HCT116 (cell line): Measurements from ENCODE around the gene SRGAP1. TPM values are rescaled to one million over a fixed set of nuclear protein-coding genes. Genes with fewer than 3 reads are reported as not detected.

ENCODE experiments used
- ATAC-seq: fragments of 200-7000 bp; cut with Tn5 transposase; 2 replicates; pipeline ENCODE4 v1.9.1; 2020; ENCODE audit warnings: mild to moderate bottlenecking, moderate library complexity
- BruUV-seq: library from RNA; stranded (reverse); fragments of 400-500 nt; replicated peaks from 2 replicates; lab custom pipeline; 2021; lab: Mats Ljungman, UMichigan
- CTCF ChIA-PET: fragments of 300-600 bp; sonication (Branson Sonifier 250); formaldehyde crosslinking; loops from one replicate; lab custom pipeline; 2021; ENCODE audit warnings: antibody characterized with exemption; lab: Charles Lee
- POLR2A ChIA-PET: fragments of 300-600, 350-600 bp; sonication (Branson Sonifier 250); formaldehyde crosslinking; loops from one replicate; lab custom pipeline; 2021; ENCODE audit warnings: antibody characterized with exemption; lab: Charles Lee
- RAD21 ChIA-PET, 2 experiments: fragments of 300-600 bp; sonication (Branson Sonifier 250); formaldehyde crosslinking; loops; one replicate each; lab custom pipeline; 2023; ENCODE audit warnings: low total read pairs in 2 of 2; ENCODE audit not compliant: uncharacterized antibody in 2 of 2, unreplicated experiment in 2 of 2, low non-redundant PET in 1 of 2; lab: Charles Lee
- DNase-seq: peaks from one replicate; pipeline ENCODE4 v3.0.0-alpha.2; 2010; ENCODE audit warnings: low read depth, low spot score
- H2AFZ ChIP-seq: fragments of 200-600 bp; shearing (Covaris generic), sonication (generic); 2 replicates; pipeline ENCODE4 v1.6.1; 2017; ENCODE audit warnings: low read depth, mixed run types, mixed read lengths, antibody characterized with exemption, low read length; ENCODE audit not compliant: poor library complexity, severe bottlenecking
- H3K27ac ChIP-seq: 2 replicates; pipeline ENCODE4 v1.5.1; 2012; ENCODE audit warnings: low read depth, low read length
- H3K27me3 ChIP-seq: fragments of 200-600 bp; sonication (generic); 2 replicates; pipeline ENCODE4 v1.6.1; 2016; ENCODE audit warnings: mixed run types, low read length, mixed read lengths; ENCODE audit not compliant: insufficient read depth
- H3K36me3 ChIP-seq, 2 experiments: fragments of 200-500 bp in 1 of 2; fragments of 200-600 bp in 1 of 2; sonication (Bioruptor generic) in 1 of 2; sonication (generic) in 1 of 2; 2 replicates each; pipeline versions ENCODE4 v1.5.1 to v1.6.1; 2014 to 2016; ENCODE audit warnings: low read length in 2 of 2, inconsistent platforms in 1 of 2, mixed read lengths in 1 of 2, mixed run types in 1 of 2; ENCODE audit not compliant: insufficient read depth in 2 of 2, control insufficient read depth in 1 of 2
- H3K4me1 ChIP-seq, 2 experiments: fragments of 200-600 bp in 1 of 2; sonication (generic) in 1 of 2; 2 replicates each; pipeline versions ENCODE4 v1.5.1 to v1.6.1; 2012 to 2017; ENCODE audit warnings: low read length in 2 of 2, inconsistent platforms in 1 of 2, mild to moderate bottlenecking in 1 of 2, mixed read lengths in 1 of 2, mixed run types in 1 of 2, moderate library complexity in 1 of 2; ENCODE audit not compliant: insufficient read depth in 2 of 2, control insufficient read depth in 1 of 2
- H3K4me2 ChIP-seq: fragments of 200-600 bp; sonication (generic); 2 replicates; pipeline ENCODE4 v1.6.1; 2017; ENCODE audit warnings: mixed run types, low read length, mixed read lengths
- H3K4me3 ChIP-seq, 2 experiments: fragments of 200-600 bp in 1 of 2; sonication (generic) in 1 of 2; replicated peaks in 1 of 2; 2 replicates each; pipeline ENCODE4 v1.5.1; 2011 to 2016; ENCODE audit warnings: low read length in 2 of 2, control low read depth in 1 of 2, low read depth in 1 of 2, mild to moderate bottlenecking in 1 of 2, mixed read lengths in 1 of 2, mixed run types in 1 of 2
- H3K79me2 ChIP-seq: fragments of 200-600 bp; sonication (generic); 2 replicates; pipeline ENCODE4 v1.6.1; 2017; ENCODE audit warnings: mild to moderate bottlenecking, mixed run types, low read length, moderate library complexity, mixed read lengths; ENCODE audit not compliant: insufficient read depth
- H3K9ac ChIP-seq: fragments of 200-600 bp; sonication (generic); 2 replicates; pipeline ENCODE4 v1.6.1; 2016; ENCODE audit warnings: low read length, mixed read lengths
- H3K9me2 ChIP-seq: fragments of 200-600 bp; sonication (generic), shearing (Covaris generic); 2 replicates; pipeline ENCODE4 v1.6.1; 2017; ENCODE audit warnings: mixed run types, mild to moderate bottlenecking, moderate library complexity; ENCODE audit not compliant: insufficient read depth
- H3K9me3 ChIP-seq, 2 experiments: fragments of 200-500 bp in 1 of 2; fragments of 200-600 bp in 1 of 2; sonication (Bioruptor generic) in 1 of 2; sonication (generic) in 1 of 2; 2 replicates each; pipeline ENCODE4 v1.6.1; 2014 to 2017; ENCODE audit warnings: low read length in 2 of 2, mixed read lengths in 2 of 2, inconsistent platforms in 1 of 2, low read depth in 1 of 2, mild to moderate bottlenecking in 1 of 2, mixed run types in 1 of 2, moderate library complexity in 1 of 2; ENCODE audit not compliant: control insufficient read depth in 1 of 2, insufficient read depth in 1 of 2
- H4K20me1 ChIP-seq: fragments of 200-600 bp; sonication (generic), shearing (Covaris generic); 2 replicates; pipeline ENCODE4 v1.6.1; 2017; ENCODE audit warnings: mixed run types, mild to moderate bottlenecking, moderate library complexity; ENCODE audit not compliant: insufficient read depth
- ATF3 ChIP-seq: IDR thresholded peaks from 2 replicates; pipeline ENCODE4 v1.6.1; 2012
- CBX3 ChIP-seq: IDR thresholded peaks from 2 replicates; pipeline ENCODE4 v1.6.1; 2012; ENCODE audit warnings: low read depth
- CEBPB ChIP-seq: IDR thresholded peaks from 2 replicates; pipeline ENCODE4 v1.6.1; 2012; ENCODE audit warnings: low read depth
- EZH2 ChIP-seq: fragments of 200-600 bp; sonication (generic); IDR thresholded peaks from 2 replicates; pipeline ENCODE4 v1.6.1; 2017; ENCODE audit warnings: antibody characterized with exemption, mixed run types
- JUND ChIP-seq: IDR thresholded peaks from 2 replicates; pipeline ENCODE4 v1.6.1; 2012
- POLR2A ChIP-seq: IDR thresholded peaks from 2 replicates; pipeline ENCODE4 v1.7.0; 2011; ENCODE audit warnings: borderline replicate concordance; ENCODE audit not compliant: insufficient read depth, insufficient read length; ENCODE audit errors: extremely low read depth
- POLR2AphosphoS5 ChIP-seq: IDR thresholded peaks from 2 replicates; pipeline ENCODE4 v1.6.1; 2011; ENCODE audit warnings: mild to moderate bottlenecking, low read depth, low read length, moderate library complexity
- RAD21 ChIP-seq: IDR thresholded peaks from 2 replicates; pipeline ENCODE4 v1.6.1; 2012; ENCODE audit warnings: low read depth, mild to moderate bottlenecking
- SIN3A ChIP-seq: IDR thresholded peaks from 2 replicates; pipeline ENCODE4 v1.6.1; 2012; ENCODE audit warnings: low read depth
- TCF7L2 ChIP-seq: IDR thresholded peaks from 2 replicates; pipeline ENCODE4 v1.7.0; 2011; ENCODE audit warnings: borderline replicate concordance, inconsistent platforms; ENCODE audit not compliant: insufficient read depth, insufficient read length; ENCODE audit errors: extremely low read depth
- YY1 ChIP-seq: IDR thresholded peaks from 2 replicates; pipeline ENCODE4 v1.6.1; 2011; ENCODE audit warnings: low read length, low read depth, moderate library complexity, mild to moderate bottlenecking; ENCODE audit not compliant: insufficient replicate concordance; ENCODE audit errors: extremely low read depth
- ZFX ChIP-seq: fragments of 450-650 bp; IDR thresholded peaks from 2 replicates; pipeline ENCODE4 v1.6.1; 2017
- ZNF274 ChIP-seq: fragments of 200-500 bp; sonication (Bioruptor generic); IDR thresholded peaks from 2 replicates; pipeline ENCODE4 v1.6.1; 2014; ENCODE audit warnings: mild to moderate bottlenecking, low read depth, low read length, inconsistent platforms
- intact Hi-C: fragments of 100-400 bp; cut with micrococcal nuclease; formaldehyde crosslinking; loops from 2 replicates; pipeline ENCODE4 v1.10.0; 2022
- total RNA-seq: library from RNA; stranded (reverse); gene quantifications from one replicate; pipeline ENCODE4 v1.2.1, GENCODE V29; 2021; ENCODE audit not compliant: unreplicated experiment
- TF ChIP-seq, protein P1 (sequence below): IDR thresholded peaks from 2 replicates; pipeline ENCODE4 v1.6.1; 2011; ENCODE audit warnings: mild to moderate bottlenecking, low read length, moderate library complexity; ENCODE audit not compliant: insufficient replicate concordance; ENCODE audit errors: extremely low read depth
- TF ChIP-seq, protein P2 (sequence below): IDR thresholded peaks from 2 replicates; pipeline ENCODE4 v1.6.1; 2012
- TF ChIP-seq, protein P3 (sequence below), 3 experiments: fragments of 200-600 bp in 1 of 3; sonication (generic) in 1 of 3; IDR thresholded peaks in 2 of 3; conservative IDR thresholded peaks in 1 of 3; 2 replicates each; pipeline ENCODE4 v1.5.1; 2012 to 2017; ENCODE audit warnings: low read depth in 2 of 3, low read length in 2 of 3, antibody characterized with exemption in 1 of 3, borderline replicate concordance in 1 of 3, control low read depth in 1 of 3, mild to moderate bottlenecking in 1 of 3, mixed read lengths in 1 of 3, mixed run types in 1 of 3, moderate library complexity in 1 of 3; ENCODE audit not compliant: insufficient read depth in 1 of 3

Gene SRGAP1
- total RNA-seq, 1 experiment from 2014 or later, result 16.6 TPM

- no peak overlapping the region for H2AFZ ChIP-seq
- no TSS peak for BruUV-seq
- H3K9ac ChIP-seq, result no peak overlapping the region
- no peak overlapping the region for H3K4me2 ChIP-seq
- POLR2A ChIA-PET, result no interaction called here
- H3K36me3 ChIP-seq, result no peaks in the 10 kb centered on the region
- no peaks in the 10 kb centered on the region for H3K4me1 ChIP-seq
- H4K20me1 ChIP-seq, result no peaks in the 10 kb centered on the region
- RAD21 ChIA-PET, result no interaction called here
- ATAC-seq (no peak), DNase-seq (no peak)
- no peaks in the 10 kb centered on the region for H3K9me2 ChIP-seq
- H3K9me3 ChIP-seq, result no peaks in the 10 kb centered on the region
- H3K27me3 ChIP-seq, result no peaks in the 10 kb centered on the region
- no peak overlapping the region for H3K27ac ChIP-seq
- H3K79me2 ChIP-seq, result no peaks in the 10 kb centered on the region
- no peak overlapping the region for H3K4me3 ChIP-seq
- CTCF ChIA-PET, result no interaction called here
- TF ChIP-seq SIN3A (no peak), JUND (no peak), POLR2A (no peak), RAD21 (no peak), ZNF274 (no peak), CEBPB (no peak), TCF7L2 (no peak), ZFX (no peak), ATF3 (no peak), CBX3 (no peak), POLR2AphosphoS5 (no peak), EZH2 (no peak), YY1 (no peak)
- TF ChIP-seq, protein P1, sequence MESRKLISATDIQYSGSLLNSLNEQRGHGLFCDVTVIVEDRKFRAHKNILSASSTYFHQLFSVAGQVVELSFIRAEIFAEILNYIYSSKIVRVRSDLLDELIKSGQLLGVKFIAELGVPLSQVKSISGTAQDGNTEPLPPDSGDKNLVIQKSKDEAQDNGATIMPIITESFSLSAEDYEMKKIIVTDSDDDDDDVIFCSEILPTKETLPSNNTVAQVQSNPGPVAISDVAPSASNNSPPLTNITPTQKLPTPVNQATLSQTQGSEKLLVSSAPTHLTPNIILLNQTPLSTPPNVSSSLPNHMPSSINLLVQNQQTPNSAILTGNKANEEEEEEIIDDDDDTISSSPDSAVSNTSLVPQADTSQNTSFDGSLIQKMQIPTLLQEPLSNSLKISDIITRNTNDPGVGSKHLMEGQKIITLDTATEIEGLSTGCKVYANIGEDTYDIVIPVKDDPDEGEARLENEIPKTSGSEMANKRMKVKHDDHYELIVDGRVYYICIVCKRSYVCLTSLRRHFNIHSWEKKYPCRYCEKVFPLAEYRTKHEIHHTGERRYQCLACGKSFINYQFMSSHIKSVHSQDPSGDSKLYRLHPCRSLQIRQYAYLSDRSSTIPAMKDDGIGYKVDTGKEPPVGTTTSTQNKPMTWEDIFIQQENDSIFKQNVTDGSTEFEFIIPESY, result no peak
- TF ChIP-seq, protein P2, sequence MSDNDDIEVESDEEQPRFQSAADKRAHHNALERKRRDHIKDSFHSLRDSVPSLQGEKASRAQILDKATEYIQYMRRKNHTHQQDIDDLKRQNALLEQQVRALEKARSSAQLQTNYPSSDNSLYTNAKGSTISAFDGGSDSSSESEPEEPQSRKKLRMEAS, result no peak
- TF ChIP-seq, protein P3, sequence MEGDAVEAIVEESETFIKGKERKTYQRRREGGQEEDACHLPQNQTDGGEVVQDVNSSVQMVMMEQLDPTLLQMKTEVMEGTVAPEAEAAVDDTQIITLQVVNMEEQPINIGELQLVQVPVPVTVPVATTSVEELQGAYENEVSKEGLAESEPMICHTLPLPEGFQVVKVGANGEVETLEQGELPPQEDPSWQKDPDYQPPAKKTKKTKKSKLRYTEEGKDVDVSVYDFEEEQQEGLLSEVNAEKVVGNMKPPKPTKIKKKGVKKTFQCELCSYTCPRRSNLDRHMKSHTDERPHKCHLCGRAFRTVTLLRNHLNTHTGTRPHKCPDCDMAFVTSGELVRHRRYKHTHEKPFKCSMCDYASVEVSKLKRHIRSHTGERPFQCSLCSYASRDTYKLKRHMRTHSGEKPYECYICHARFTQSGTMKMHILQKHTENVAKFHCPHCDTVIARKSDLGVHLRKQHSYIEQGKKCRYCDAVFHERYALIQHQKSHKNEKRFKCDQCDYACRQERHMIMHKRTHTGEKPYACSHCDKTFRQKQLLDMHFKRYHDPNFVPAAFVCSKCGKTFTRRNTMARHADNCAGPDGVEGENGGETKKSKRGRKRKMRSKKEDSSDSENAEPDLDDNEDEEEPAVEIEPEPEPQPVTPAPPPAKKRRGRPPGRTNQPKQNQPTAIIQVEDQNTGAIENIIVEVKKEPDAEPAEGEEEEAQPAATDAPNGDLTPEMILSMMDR (IDR thresholded peaks at IDR 0.05 in 2 of 3, conservative IDR thresholded peaks at IDR 0.05 in 1 of 3; ENCODE audit: borderline replicate concordance in 1 of 3, insufficient read depth in 1 of 3, low read depth in 2 of 3, low read length in 2 of 3), result no peak
- intact Hi-C loops, result no loop called here
Measured at GRCh38 chr12:64110864-64111263, 266.4 kb downstream of the SRGAP1 start.
